RPMI8226 (cell line): Measurements from ENCODE around the gene KIF16B.
A peak's percentile ranks its signal among the peaks of the same experiment; 100 is the strongest.
"Not testable (repeated sequence)": the region's sequence is repeated elsewhere in the genome, so short reads cannot be mapped to it uniquely, and the experiment has no call there.

Source experiments
- DNase-seq: peaks from one replicate; pipeline ENCODE4 v3.0.0-alpha.2; 2015

The KIF16B gene, protein sequence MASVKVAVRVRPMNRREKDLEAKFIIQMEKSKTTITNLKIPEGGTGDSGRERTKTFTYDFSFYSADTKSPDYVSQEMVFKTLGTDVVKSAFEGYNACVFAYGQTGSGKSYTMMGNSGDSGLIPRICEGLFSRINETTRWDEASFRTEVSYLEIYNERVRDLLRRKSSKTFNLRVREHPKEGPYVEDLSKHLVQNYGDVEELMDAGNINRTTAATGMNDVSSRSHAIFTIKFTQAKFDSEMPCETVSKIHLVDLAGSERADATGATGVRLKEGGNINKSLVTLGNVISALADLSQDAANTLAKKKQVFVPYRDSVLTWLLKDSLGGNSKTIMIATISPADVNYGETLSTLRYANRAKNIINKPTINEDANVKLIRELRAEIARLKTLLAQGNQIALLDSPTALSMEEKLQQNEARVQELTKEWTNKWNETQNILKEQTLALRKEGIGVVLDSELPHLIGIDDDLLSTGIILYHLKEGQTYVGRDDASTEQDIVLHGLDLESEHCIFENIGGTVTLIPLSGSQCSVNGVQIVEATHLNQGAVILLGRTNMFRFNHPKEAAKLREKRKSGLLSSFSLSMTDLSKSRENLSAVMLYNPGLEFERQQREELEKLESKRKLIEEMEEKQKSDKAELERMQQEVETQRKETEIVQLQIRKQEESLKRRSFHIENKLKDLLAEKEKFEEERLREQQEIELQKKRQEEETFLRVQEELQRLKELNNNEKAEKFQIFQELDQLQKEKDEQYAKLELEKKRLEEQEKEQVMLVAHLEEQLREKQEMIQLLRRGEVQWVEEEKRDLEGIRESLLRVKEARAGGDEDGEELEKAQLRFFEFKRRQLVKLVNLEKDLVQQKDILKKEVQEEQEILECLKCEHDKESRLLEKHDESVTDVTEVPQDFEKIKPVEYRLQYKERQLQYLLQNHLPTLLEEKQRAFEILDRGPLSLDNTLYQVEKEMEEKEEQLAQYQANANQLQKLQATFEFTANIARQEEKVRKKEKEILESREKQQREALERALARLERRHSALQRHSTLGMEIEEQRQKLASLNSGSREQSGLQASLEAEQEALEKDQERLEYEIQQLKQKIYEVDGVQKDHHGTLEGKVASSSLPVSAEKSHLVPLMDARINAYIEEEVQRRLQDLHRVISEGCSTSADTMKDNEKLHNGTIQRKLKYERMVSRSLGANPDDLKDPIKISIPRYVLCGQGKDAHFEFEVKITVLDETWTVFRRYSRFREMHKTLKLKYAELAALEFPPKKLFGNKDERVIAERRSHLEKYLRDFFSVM (N-terminal part only)

DNA sequence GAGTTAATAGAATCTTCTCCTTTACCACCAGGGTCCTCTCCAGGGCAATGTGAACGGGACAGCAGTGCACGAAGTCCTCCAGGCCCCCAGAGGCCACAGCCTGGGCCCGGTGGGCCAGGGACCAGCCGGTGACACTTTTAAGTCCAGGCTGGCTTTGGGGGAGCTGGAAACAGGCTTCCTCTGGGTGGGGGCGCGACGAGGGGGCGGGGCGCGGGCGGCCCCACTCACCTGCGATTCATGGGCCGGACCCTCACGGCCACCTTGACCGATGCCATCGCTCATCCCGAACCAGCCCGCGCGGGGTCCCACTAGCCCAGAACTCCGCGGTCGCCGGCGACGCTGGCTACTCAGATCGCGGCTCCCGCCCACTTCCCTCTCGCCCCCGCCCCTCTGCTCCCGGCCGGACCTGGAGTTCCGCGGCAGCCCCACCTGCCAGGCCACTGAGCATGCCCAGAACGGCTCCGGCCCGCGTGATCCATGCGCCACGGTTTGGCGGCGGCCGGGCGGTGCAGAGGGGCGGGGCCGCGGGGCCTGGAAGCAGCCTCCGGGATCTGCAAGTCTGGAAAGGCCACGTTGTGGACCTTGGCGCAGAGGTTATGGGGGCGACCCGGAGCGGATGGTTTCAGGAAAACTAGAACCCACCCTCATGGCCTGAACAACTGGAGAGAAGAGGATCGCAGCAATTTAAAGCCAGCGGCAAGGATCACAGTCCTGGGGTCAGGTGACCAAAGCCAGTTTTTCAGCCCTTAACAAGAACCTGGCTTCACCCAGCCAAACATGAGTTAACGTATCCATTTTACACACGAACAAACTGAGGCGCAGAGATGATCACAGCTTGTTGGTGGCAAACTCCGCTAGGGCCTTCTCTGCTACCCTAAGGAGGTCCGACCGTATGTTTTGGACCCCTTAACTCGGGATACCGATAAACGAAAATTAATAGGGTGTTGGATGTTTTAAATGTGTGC lies at the start of gene KIF16B:
TSS of gene KIF16B (minus strand) at position 448 of the 965 bp plus-strand sequence. CDS start at position 275, 173 bp downstream.
- DNase-seq: peak; percentile 93

DNA sequence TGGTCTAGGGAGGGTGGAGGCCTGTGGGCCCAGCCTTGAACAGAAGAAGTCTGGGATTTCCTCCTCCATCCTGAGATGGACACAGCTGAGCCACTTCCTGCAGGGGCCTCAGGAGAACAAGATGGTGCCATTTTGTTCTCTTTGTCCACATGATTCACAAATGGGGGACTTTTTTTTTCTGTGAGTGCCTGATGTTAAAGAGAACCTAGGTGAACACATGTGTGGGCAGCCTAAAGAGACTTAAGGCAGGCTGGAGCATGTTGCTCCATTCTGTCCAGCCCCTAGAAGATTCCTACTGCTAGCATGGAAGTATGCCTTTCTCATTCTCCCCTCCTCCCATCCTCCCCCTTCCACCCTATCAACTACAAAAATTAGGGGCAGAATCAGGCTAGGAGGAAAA lies 49.3 kb upstream of the KIF16B start:
- DNase-seq: no peak

DNA sequence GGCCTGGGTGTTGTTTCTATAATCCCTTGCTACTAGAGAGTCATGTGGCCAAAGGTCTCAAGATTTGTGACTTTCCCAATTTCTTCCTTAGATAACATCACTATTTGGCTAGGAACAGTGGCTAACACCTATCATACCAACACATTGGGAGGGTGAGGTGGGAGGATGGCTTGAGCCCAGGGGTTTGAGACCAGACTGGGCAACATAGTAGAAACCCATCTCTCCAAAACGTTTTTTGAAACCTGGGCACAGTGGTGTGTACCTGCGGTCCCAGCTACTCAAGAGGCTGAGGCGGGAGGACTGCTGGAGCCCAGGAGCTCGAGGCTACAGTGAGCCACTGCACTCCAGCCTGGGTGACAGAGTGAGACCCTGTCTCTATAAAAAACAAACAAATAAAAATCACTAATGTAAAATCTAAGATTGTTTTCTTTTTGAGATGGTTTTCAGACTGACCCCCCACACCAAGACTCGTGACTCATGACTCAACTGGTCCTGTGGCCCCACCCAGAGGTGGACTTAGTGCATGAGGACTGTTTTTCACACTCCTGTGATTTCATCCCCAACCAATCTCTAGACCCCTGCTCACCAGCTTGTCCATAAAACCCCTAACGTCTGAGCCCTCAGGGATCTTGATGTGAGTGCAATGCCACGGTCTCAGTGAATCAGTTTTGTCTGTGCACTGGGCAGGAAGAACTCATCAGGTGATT lies 48.3 kb upstream of the KIF16B start:
- no peak for DNase-seq

DNA sequence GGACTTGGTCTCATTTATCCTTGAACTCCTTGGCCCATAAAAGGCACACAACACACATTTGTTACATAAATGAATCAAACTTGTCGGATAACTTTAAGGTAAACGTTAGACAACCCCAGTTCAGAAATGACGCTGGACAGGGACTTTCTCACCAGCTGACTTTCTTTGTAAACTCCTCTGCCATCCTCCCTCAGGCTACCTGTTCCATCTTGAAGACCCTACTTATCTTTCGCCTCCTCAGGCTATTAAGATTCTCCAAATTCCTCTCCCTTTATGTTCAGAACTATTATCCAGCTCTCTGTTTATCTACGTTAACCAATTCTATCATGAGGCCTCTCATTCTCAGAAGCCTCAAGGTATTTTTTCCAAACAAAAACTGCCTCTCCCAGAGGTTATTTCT lies 47.7 kb upstream of the KIF16B start:
- no peak for DNase-seq

- no peak for DNase-seq
These were observed 46.7 kb upstream of the KIF16B start for GRCh38 chr20:16619953-16620352.

GRCh38 chr20:16617056-16617455 lies 43.8 kb upstream of the KIF16B start:
- DNase-seq: no peak

GRCh38 chr20:16616317-16616716 lies 43.1 kb upstream of the KIF16B start:
- no peak for DNase-seq

DNA sequence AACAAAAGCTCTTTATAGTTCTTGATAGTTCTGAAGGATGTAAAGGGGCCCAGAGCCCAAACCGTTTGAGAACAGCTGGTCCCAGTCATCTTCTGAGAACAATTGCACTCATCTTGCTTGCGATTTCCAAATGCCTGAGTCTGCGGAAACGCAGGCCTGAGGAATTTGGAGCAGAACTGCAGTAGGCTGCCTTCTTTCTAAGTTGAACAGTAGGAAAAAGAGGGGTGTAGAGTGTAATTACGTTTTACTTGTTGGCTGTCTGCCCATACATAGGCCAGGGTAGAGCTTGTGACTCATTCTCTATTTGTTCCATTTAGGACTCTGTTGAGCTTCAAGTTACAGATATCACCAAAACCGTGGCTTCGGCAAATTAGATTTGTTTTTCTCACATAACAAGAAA lies 42.0 kb upstream of the KIF16B start:
- DNase-seq: no peak

- no peak for DNase-seq
These were observed 40.7 kb upstream of the KIF16B start for GRCh38 chr20:16613954-16614353.

DNA sequence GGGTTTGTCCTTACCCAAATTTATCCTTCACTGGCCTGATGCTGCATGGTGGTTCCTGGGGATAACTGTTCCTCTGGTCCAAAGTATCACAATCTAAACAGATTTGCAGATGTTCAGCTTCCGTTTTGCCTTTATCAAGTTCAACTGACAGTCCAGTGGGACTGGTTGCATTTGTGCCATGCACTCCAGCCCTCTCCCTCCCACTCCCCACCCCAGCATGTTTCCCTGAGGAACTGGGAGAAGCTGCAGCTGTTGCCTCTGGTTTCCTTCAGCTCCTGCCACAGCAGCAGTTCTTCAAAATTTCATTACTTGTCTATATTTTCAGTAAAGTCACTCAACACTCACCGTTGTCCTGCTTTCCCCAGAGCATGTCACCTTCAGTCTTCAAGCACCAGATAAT lies 39.5 kb upstream of the KIF16B start:
- no peak for DNase-seq

- DNase-seq: no peak
These were observed 38.6 kb upstream of the KIF16B start for GRCh38 chr20:16611817-16612216.

GRCh38 chr20:16609066-16609465 lies 35.8 kb upstream of the KIF16B start:
- DNase-seq: no peak

DNA sequence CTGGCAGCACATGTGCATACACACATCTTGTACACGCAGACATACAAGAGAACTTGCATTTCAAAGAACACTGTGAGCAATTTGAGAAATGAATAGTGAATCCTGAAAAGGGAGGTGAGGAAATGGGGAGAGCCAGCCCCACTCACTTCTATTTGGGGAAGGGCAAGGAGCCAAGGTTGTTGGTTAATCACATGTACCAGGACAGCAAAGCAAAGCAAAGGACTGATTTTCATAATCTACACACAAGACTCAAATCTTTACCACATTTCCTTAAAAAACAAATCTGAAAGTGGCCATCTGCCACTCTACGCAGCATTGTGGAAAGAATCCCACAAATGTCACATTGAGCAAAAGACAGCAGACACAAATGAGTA lies 35.0 kb upstream of the KIF16B start:
- no peak for DNase-seq

GRCh38 chr20:16607364-16608276 lies 34.4 kb upstream of the KIF16B start:
- no peak for DNase-seq

GRCh38 chr20:16606468-16607070 lies 33.3 kb upstream of the KIF16B start:
- no peak for DNase-seq

DNA sequence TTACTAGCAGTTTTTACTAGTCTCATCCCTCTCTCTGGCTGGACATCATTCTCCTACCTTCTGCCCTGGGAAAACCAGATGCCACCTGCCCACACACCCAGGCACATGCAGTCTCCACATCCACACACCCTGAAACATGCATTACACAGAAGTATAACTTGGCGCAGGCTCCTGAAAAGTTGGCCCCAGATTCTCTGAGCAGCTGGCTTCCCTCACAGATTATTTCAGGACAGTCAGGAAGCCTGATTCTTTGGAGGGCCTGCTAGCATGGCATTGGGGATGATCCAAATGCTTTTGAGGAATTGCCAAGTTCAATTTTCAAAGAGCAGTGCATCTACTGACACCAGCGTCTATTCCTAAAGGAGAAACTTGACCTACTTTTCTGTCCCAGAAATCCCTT lies 27.8 kb upstream of the KIF16B start:
- no peak for DNase-seq

DNA sequence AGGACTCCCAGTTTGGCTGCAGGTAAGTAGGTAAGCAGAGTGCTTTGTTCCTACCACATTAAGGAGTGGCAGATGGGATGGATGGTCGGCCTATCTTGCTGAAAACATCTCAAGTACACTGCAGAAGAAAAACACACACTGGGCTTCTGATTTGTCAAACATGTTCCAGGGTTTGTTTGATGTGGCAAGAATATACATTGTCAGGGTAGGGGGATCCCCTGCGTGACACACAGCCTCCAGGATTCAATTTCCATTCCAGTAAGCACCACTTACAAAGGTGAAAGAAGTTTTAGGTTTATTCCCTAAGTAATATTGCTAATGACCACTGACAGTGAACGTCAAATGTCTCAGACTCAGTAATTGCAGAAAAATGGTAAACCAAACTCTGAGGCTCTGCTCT lies 26.0 kb upstream of the KIF16B start:
- DNase-seq: no peak

GRCh38 chr20:16596991-16597390 lies 23.7 kb upstream of the KIF16B start:
- DNase-seq: no peak

GRCh38 chr20:16596404-16596803 lies 23.2 kb upstream of the KIF16B start:
- DNase-seq: not testable (repeated sequence)

- no peak for DNase-seq
These were observed 22.1 kb upstream of the KIF16B start for GRCh38 chr20:16595376-16595775.
